Mucosa of descending colon (tissue), 3 donors: ENCODE results near the gene DRGX. TPM values are rescaled to one million over a fixed set of nuclear protein-coding genes. Genes with fewer than 3 reads are reported as not detected.

Source experiments
- ATAC-seq: fragments of 200-7000 bp; cut with Tn5 transposase; one replicate; pipeline ENCODE4 v1.9.1; 2020; ENCODE audit warnings: mild to moderate bottlenecking, moderate library complexity
- DNase-seq, 3 donors: peaks; one replicate each; pipeline ENCODE4 v3.0.0-alpha.2; 2020
- H3K36me3 ChIP-seq: fragments of 200-600 bp; one replicate; pipeline ENCODE4 v1.8.0; 2021; ENCODE audit warnings: low read depth, mild to moderate bottlenecking
- H3K4me1 ChIP-seq: fragments of 200-600 bp; one replicate; pipeline ENCODE4 v1.8.0; 2021; ENCODE audit warnings: low read depth, mild to moderate bottlenecking
- H3K4me3 ChIP-seq: fragments of 200-600 bp; one replicate; pipeline ENCODE4 v1.8.0; 2021; ENCODE audit warnings: mild to moderate bottlenecking
- H3K9me3 ChIP-seq: fragments of 200-600 bp; one replicate; pipeline ENCODE4 v1.8.0; 2021; ENCODE audit warnings: mild to moderate bottlenecking
- intact Hi-C, 2 donors: fragments of 100-400 bp; cut with DNase I in 1 of 2; cut with micrococcal nuclease in 1 of 2; formaldehyde crosslinking; loops; one replicate each; pipeline versions ENCODE4 v1.11.0 to v1.11.1; 2022; cut with DNase I, micrococcal nuclease
- total RNA-seq, 3 donors: library from RNA; stranded (reverse); fragmentation: NEBNext Ultra II Directional in 2 of 3; extraction: Animal tissue kit (Norgen Biotek cat#: 25700) in 2 of 3; gene quantifications; one replicate each; pipeline versions ENCODE4 v1.2.1 to v1.2.4, GENCODE V29; 2021 to 2023
- TF ChIP-seq, protein P1 (sequence below): fragments of 200-600 bp; IDR thresholded peaks from one replicate; pipeline ENCODE4 v1.8.0; 2022; ENCODE audit warnings: antibody characterized with exemption, mild to moderate bottlenecking
- donor health status: DM: no; HTN: no; CAD: no; lungs with moderate emphysema.
- donor health status: DM: no; HTN: no; CAD: no.
- donor health status: DM: no; HTN: yes; CAD: no.

DRGX gene
- total RNA-seq, 3 donors from 2014 or later, result 0.10 to 0.35 (median 0.22) TPM

DNA sequence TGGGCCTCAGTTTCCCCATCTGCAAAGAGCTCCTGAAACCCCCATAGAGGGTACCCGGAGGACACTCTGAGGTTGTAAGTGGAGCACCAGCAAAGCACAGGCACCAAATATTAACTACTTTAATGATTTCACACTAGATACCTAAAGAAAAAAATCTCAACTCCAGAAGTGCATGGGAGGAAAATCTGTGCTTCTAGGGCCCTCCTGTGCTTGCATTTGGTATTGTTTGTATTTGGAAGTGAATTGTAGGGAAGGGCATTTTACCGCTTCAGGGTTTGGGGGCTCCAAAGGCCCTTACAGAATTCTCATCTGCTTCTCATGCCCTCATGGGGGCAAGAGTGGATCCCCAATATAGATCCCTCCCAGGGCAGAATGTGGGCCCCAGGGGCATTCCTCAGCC lies 22.4 kb upstream of the DRGX start:
- ATAC-seq, result no peak
- no peaks in the 10 kb centered on the region for H3K4me1 ChIP-seq
- H3K9me3 ChIP-seq, result no peaks in the 10 kb centered on the region
- TF ChIP-seq, protein P1, sequence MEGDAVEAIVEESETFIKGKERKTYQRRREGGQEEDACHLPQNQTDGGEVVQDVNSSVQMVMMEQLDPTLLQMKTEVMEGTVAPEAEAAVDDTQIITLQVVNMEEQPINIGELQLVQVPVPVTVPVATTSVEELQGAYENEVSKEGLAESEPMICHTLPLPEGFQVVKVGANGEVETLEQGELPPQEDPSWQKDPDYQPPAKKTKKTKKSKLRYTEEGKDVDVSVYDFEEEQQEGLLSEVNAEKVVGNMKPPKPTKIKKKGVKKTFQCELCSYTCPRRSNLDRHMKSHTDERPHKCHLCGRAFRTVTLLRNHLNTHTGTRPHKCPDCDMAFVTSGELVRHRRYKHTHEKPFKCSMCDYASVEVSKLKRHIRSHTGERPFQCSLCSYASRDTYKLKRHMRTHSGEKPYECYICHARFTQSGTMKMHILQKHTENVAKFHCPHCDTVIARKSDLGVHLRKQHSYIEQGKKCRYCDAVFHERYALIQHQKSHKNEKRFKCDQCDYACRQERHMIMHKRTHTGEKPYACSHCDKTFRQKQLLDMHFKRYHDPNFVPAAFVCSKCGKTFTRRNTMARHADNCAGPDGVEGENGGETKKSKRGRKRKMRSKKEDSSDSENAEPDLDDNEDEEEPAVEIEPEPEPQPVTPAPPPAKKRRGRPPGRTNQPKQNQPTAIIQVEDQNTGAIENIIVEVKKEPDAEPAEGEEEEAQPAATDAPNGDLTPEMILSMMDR, result no peak
- no peak overlapping the region for H3K4me3 ChIP-seq
- intact Hi-C loops, result no loop called here
- H3K36me3 ChIP-seq, result no peaks in the 10 kb centered on the region
- DNase-seq, result no peak

DNA sequence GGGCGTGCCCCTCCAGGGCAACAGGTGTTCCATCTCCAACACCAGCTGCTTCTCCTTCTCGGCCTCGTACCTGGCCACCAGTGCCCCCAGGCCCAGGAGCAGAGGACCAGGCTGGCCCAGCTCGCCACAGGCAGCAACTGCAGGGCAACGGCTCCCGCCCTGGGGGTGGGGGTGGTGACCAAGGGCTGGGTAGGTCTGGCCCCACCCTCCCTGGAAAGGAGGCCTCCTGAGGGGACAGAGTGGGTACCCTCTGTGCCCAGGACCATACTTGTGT lies 22.1 kb upstream of the DRGX start:
- ATAC-seq (no peak), DNase-seq (no peak)
- no peaks in the 10 kb centered on the region for H3K9me3 ChIP-seq
- TF ChIP-seq, protein P1, result no peak
- H3K36me3 ChIP-seq, result no peaks in the 10 kb centered on the region
- H3K4me1 ChIP-seq, result no peaks in the 10 kb centered on the region
- intact Hi-C loops, result no loop called here
- H3K4me3 ChIP-seq, result no peak overlapping the region

DNA sequence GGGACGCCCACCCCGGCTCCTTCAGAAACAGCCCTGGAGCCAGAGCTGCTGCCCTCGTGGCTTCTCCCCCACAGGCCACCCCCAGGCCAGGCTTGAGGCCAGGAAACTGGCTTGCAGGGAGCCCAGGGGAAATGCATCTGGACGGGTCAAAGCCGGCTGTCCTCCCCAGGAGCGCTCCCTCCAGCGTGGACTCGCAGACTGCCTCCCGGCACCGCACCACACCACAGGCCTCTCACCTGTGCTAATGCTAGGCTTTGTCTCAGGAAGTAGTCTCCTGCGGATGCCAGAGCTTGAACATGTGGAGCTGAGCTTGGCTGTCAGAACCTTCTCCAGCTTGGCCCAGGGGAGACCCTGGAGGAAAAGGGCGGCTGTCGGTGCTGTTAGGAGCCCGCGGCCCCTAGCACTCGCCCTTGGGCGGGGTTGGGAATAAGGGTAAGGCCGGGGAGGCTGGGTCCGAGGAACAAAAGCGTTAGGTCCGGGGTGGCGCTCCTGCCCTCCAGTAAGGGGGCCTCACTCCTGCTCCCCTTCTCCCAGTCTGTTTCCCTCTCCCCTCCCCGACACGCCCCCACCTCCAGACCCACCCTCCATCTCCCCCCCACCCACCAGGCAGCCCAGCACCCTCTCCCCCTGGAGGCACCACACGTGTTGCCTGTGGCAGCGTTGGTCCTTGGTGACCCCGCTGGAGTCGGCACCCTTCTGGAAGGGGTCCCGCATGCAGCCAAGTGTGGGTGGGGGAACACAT lies 21.6 kb upstream of the DRGX start:
- H3K9me3 ChIP-seq, result no peaks in the 10 kb centered on the region
- DNase-seq, result no peak
- no peak for ATAC-seq
- H3K36me3 ChIP-seq, result no peaks in the 10 kb centered on the region
- intact Hi-C loops, result no loop called here
- H3K4me1 ChIP-seq, result no peaks in the 10 kb centered on the region
- TF ChIP-seq, protein P1, result no peak
- no peak overlapping the region for H3K4me3 ChIP-seq

DNA sequence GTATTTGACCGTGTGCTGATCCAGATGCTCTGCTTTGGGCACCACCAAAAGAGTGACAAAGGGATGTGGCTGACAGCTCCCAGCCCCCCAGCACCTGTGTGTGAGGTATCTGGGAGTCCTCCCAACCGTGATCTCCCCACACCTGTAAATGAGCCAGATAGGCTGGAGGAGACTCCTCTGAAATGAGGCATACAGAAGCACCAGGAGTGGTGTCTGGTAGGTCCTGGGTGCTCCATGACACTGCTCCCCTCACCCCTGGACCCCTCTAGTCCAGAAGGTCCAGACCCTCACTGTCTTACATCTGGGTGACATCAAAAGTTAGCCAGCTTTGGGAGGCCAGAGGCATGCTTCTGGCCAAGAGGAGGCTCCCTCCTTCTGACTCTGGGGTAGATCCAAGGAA lies 20.0 kb upstream of the DRGX start:
- intact Hi-C loops, result no loop called here
- no peaks in the 10 kb centered on the region for H3K36me3 ChIP-seq
- no peak overlapping the region for H3K4me3 ChIP-seq
- no peaks in the 10 kb centered on the region for H3K9me3 ChIP-seq
- no peaks in the 10 kb centered on the region for H3K4me1 ChIP-seq
- DNase-seq, result no peak
- TF ChIP-seq, protein P1, result no peak
- ATAC-seq, result no peak

DNA sequence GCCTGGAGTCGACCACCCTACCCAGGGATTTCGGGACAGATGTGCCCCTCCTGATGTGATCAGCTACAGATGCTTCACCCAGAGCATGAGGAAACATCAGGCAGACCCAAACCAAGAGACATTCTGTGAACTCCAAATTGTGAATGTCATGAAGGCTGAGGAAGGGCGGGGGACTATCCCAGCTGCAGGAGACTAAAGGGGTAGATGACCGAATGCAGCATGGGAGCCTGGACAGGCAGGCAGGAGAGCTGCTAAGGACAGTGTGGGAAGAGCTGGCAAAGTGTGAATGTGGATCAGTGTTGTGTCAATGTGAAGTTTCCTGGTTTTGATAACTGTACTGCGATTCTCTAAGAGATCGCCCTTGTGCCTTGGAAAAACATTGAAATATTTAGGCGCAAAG lies 19.2 kb upstream of the DRGX start:
- Histone ChIP-seq H3K4me3 (no peak overlapping the region), H3K4me1 (no peaks in the 10 kb centered on the region), H3K9me3 (no peaks in the 10 kb centered on the region), H3K36me3 (no peaks in the 10 kb centered on the region)
- TF ChIP-seq, protein P1, result no peak
- ATAC-seq (no peak), DNase-seq (no peak)
- intact Hi-C loops, result no loop called here

DNA sequence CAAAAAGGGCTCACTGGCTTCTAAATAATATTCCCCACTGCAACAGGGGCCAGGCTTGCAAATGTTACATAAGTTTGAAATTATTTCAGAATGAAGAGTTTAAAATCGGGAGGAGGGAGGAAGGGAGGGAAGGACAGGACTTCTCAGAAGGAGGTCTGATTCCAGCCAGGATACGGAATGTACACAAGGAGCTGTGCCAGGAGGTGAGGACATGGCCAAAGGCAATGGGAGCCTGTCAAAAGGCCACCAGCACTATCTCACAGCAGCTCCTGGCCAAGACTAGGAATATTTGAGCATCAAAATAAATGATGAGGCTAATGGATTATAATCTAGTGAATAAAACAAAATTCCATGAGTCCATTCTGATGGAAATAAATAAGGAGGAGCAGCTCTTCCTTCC lies 18.6 kb upstream of the DRGX start:
- intact Hi-C loops, result no loop called here
- Histone ChIP-seq H3K4me3 (no peak overlapping the region), H3K9me3 (no peaks in the 10 kb centered on the region), H3K4me1 (no peaks in the 10 kb centered on the region), H3K36me3 (no peaks in the 10 kb centered on the region)
- TF ChIP-seq, protein P1, result no peak
- no peak for ATAC-seq
- no peak for DNase-seq
